CD4-positive, alpha-beta T cell treated with Interleukin-12 subunit alpha and Interleukin-12 subunit beta, for 1 hour (primary cell): ENCODE measurements around the gene SPAG6.
"Not testable (repeated sequence)": the region's sequence is repeated elsewhere in the genome, so short reads cannot be mapped to it uniquely, and the experiment has no call there.

Experiments
- DNase-seq: peaks from one replicate; pipeline ENCODE4 v3.0.0-alpha.2; 2020

Gene SPAG6

GRCh38 chr10:22345301-22346095 is at the start of gene SPAG6:
Gene SPAG6, plus strand, starts transcription at chr10:22345496. Its CDS starts 116 bp downstream, at chr10:22345612.
- DNase-seq, result peak; percentile 54

- DNase-seq, result no peak
These were observed 44.1 kb upstream of the SPAG6 start for GRCh38 chr10:22301193-22301592.

- DNase-seq, result no peak
These were observed 41.8 kb upstream of the SPAG6 start for GRCh38 chr10:22303461-22303860.

- no peak for DNase-seq
These were observed 39.6 kb upstream of the SPAG6 start for GRCh38 chr10:22305721-22306120.

GRCh38 chr10:22308390-22308789 is 36.9 kb upstream of the SPAG6 start:
- no peak for DNase-seq

- no peak for DNase-seq
These were observed 35.9 kb upstream of the SPAG6 start for GRCh38 chr10:22309180-22310000.

GRCh38 chr10:22310012-22310411 is 35.3 kb upstream of the SPAG6 start:
- DNase-seq, result not testable (repeated sequence)

- no peak for DNase-seq
These were observed 34.4 kb upstream of the SPAG6 start for GRCh38 chr10:22310928-22311327.

- no peak for DNase-seq
These were observed 30.4 kb upstream of the SPAG6 start for GRCh38 chr10:22314852-22315251.

- DNase-seq, result peak; percentile 37
These were observed 29.6 kb upstream of the SPAG6 start for GRCh38 chr10:22315455-22316285.

GRCh38 chr10:22316286-22317075 is 28.8 kb upstream of the SPAG6 start, which contains the start of gene COMMD3:
Gene COMMD3, plus strand, starts transcription at chr10:22316388. Its CDS starts 30 bp downstream, at chr10:22316418.
- peak; percentile 81 for DNase-seq

- DNase-seq, result peak; percentile 38
These were observed 28.3 kb upstream of the SPAG6 start for GRCh38 chr10:22317076-22317370.

GRCh38 chr10:22317771-22318565 is 27.3 kb upstream of the SPAG6 start:
- no peak for DNase-seq

- no peak for DNase-seq
These were observed 26.5 kb upstream of the SPAG6 start for GRCh38 chr10:22318772-22319171.

- no peak for DNase-seq
These were observed 25.7 kb upstream of the SPAG6 start for GRCh38 chr10:22319547-22319979.

- DNase-seq, result peak; percentile 14
These were observed 25.2 kb upstream of the SPAG6 start for GRCh38 chr10:22319980-22320558.

GRCh38 chr10:22320591-22321155 is 24.6 kb upstream of the SPAG6 start, which contains the start of gene BMI1:
Gene BMI1, plus strand, starts transcription at chr10:22321099. Its CDS starts 5,351 bp downstream, at chr10:22326450.
- DNase-seq, result peak; percentile 79

GRCh38 chr10:22321156-22321923 is 24.0 kb upstream of the SPAG6 start:
- peak; percentile 69 for DNase-seq

- peak; percentile 39 for DNase-seq
These were observed 23.2 kb upstream of the SPAG6 start for GRCh38 chr10:22321924-22322640.
